ENCODE measurements around the gene PLAAT2.

DNA sequence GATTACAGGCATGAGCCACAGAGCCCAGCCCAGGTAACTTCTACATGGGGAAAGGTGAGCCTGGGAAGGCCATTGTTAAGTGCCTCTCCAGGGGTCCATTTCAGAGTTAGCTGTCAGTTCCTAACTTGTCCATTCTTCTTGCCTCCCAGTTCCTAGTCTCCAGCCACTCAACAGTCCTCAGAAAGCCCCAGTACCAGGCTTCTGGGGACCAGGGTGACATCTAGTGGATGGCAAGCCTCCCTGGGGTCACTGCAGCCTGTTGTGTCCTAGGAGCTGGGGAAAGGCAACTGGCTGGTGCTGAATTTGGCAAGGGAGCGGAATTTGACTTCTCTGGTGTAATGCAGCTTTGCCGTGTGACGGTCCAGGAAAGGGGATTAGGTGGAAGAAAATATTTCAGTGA, 55.2 kb downstream of the PLAAT2 start:
- TF ChIP-seq, protein P1, sequence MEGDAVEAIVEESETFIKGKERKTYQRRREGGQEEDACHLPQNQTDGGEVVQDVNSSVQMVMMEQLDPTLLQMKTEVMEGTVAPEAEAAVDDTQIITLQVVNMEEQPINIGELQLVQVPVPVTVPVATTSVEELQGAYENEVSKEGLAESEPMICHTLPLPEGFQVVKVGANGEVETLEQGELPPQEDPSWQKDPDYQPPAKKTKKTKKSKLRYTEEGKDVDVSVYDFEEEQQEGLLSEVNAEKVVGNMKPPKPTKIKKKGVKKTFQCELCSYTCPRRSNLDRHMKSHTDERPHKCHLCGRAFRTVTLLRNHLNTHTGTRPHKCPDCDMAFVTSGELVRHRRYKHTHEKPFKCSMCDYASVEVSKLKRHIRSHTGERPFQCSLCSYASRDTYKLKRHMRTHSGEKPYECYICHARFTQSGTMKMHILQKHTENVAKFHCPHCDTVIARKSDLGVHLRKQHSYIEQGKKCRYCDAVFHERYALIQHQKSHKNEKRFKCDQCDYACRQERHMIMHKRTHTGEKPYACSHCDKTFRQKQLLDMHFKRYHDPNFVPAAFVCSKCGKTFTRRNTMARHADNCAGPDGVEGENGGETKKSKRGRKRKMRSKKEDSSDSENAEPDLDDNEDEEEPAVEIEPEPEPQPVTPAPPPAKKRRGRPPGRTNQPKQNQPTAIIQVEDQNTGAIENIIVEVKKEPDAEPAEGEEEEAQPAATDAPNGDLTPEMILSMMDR (IDR thresholded peaks at IDR 0.05), result peak in 10 of 12 donors; percentile 21 to 56 (median 42)
- TF ChIP-seq POLR2A (IDR thresholded peaks at IDR 0.05), result no peak
